ENCODE data around the gene C2CD5. TPM values are rescaled to one million over a fixed set of nuclear protein-coding genes. Genes with fewer than 3 reads are reported as not detected.
"Not testable (repeated sequence)": the region's sequence is repeated elsewhere in the genome, so short reads cannot be mapped to it uniquely, and the experiment has no call there.

Gene C2CD5
- total RNA-seq, 1 experiment from 2014 or later, result 44.6 TPM

GRCh38 chr12:22457085-22457484 is 87.3 kb downstream of the C2CD5 start:
- H3K36me3 ChIP-seq (ENCODE audit: control insufficient read depth, insufficient read depth, low read length), result no peaks in the 10 kb centered on the region
- Mint-ChIP-seq H3K4me3 (ENCODE audit: unreplicated experiment) (no peak overlapping the region), H3K27ac (ENCODE audit: unreplicated experiment) (no peak overlapping the region), H3K27me3 (ENCODE audit: insufficient read depth, unreplicated experiment) (no peaks in the 10 kb centered on the region), H3K36me3 (ENCODE audit: insufficient read depth, unreplicated experiment) (no peaks in the 10 kb centered on the region), H3K9me3 (ENCODE audit: unreplicated experiment) (no peaks in the 10 kb centered on the region), H3K4me1 (ENCODE audit: low read depth, unreplicated experiment) (no peaks in the 10 kb centered on the region)
- H3K27me3 ChIP-seq (replicated peaks; ENCODE audit: control insufficient read depth, insufficient read depth, low read length), result no peaks in the 10 kb centered on the region
- DNase-seq, result no peak
- CTCF ChIA-PET, result no interaction called here
- TF ChIP-seq CTCF (IDR thresholded peaks at IDR 0.05; ENCODE audit: insufficient read depth in 1 of 2, low read depth in 1 of 2, low read length in 1 of 2, severe bottlenecking in 1 of 2, unreplicated experiment in 1 of 2), result no peak
- H3K9me3 ChIP-seq, result no peaks in the 10 kb centered on the region
- no peaks in the 10 kb centered on the region for H3K4me1 ChIP-seq
- POLR2A ChIA-PET, result no interaction called here
- BruUV-seq (replicated peaks), result no TSS peak
- intact Hi-C loops (cut with micrococcal nuclease; ENCODE audit: unreplicated experiment), result no loop called here
- H3K4me3 ChIP-seq (ENCODE audit: low read depth, low read length), result no peak overlapping the region

GRCh38 chr12:22453511-22453910 is 90.8 kb downstream of the C2CD5 start:
- no TSS peak for BruUV-seq (replicated peaks)
- TF ChIP-seq CTCF (IDR thresholded peaks at IDR 0.05; ENCODE audit: insufficient read depth in 1 of 2, low read depth in 1 of 2, low read length in 1 of 2, severe bottlenecking in 1 of 2, unreplicated experiment in 1 of 2), result no peak
- ChIA-PET CTCF (no interaction called here), POLR2A (no interaction called here)
- no peaks in the 10 kb centered on the region for H3K27me3 Mint-ChIP-seq (ENCODE audit: insufficient read depth, unreplicated experiment)
- H3K4me1 ChIP-seq, result no peaks in the 10 kb centered on the region
- no peaks in the 10 kb centered on the region for H3K36me3 Mint-ChIP-seq (ENCODE audit: insufficient read depth, unreplicated experiment)
- H3K9me3 Mint-ChIP-seq (ENCODE audit: unreplicated experiment), result no peaks in the 10 kb centered on the region
- no peak overlapping the region for H3K4me3 Mint-ChIP-seq (ENCODE audit: unreplicated experiment)
- no peaks in the 10 kb centered on the region for H3K9me3 ChIP-seq
- H3K27ac Mint-ChIP-seq (ENCODE audit: unreplicated experiment), result no peak overlapping the region
- no peaks in the 10 kb centered on the region for H3K4me1 Mint-ChIP-seq (ENCODE audit: low read depth, unreplicated experiment)
- intact Hi-C loops (cut with micrococcal nuclease; ENCODE audit: unreplicated experiment), result no loop called here
- no peak overlapping the region for H3K4me3 ChIP-seq (ENCODE audit: low read depth, low read length)
- H3K27me3 ChIP-seq (replicated peaks; ENCODE audit: control insufficient read depth, insufficient read depth, low read length), result no peaks in the 10 kb centered on the region
- H3K36me3 ChIP-seq (ENCODE audit: control insufficient read depth, insufficient read depth, low read length), result no peaks in the 10 kb centered on the region
- DNase-seq, result no peak

- intact Hi-C loops (cut with micrococcal nuclease; ENCODE audit: unreplicated experiment), result no loop called here
- no peaks in the 10 kb centered on the region for H3K36me3 Mint-ChIP-seq (ENCODE audit: insufficient read depth, unreplicated experiment)
- CTCF ChIA-PET, result no interaction called here
These were observed 97.1 kb downstream of the C2CD5 start for GRCh38 chr12:22447223-22447622.

GRCh38 chr12:22444317-22444665 is 100.1 kb downstream of the C2CD5 start:
- BruUV-seq (replicated peaks); H3K4me3 Mint-ChIP-seq (ENCODE audit: unreplicated experiment); H3K36me3 ChIP-seq (ENCODE audit: control insufficient read depth, insufficient read depth, low read length); H3K4me1 ChIP-seq; H3K27ac Mint-ChIP-seq (ENCODE audit: unreplicated experiment); H3K9me3 ChIP-seq; H3K9me3 Mint-ChIP-seq (ENCODE audit: unreplicated experiment); H3K4me1 Mint-ChIP-seq (ENCODE audit: low read depth, unreplicated experiment); H3K36me3 Mint-ChIP-seq (ENCODE audit: insufficient read depth, unreplicated experiment); H3K27me3 Mint-ChIP-seq (ENCODE audit: insufficient read depth, unreplicated experiment); H3K4me3 ChIP-seq (ENCODE audit: low read depth, low read length); POLR2A ChIA-PET; H3K27me3 ChIP-seq (replicated peaks; ENCODE audit: control insufficient read depth, insufficient read depth, low read length): not testable (repeated sequence)
- intact Hi-C loops (cut with micrococcal nuclease; ENCODE audit: unreplicated experiment), result loop anchor here (5.0 kb wide), 3 partner anchors 212 to 837 kb away; no protein-coding TSS in a partner anchor
- CTCF ChIA-PET, result interaction anchor here (1.3 kb wide), 2 partner anchors 343 to 362 kb away, joined by 4 to 14 read pairs; no protein-coding TSS in a partner anchor
- peak in 1 of 2 experiments; percentile 17 for DNase-seq

More at GRCh38 chr12:22447223-22447622, 97.1 kb downstream of the C2CD5 start:
- BruUV-seq (replicated peaks), result no TSS peak
- H3K4me1 Mint-ChIP-seq (ENCODE audit: low read depth, unreplicated experiment), result no peaks in the 10 kb centered on the region
- H3K27ac Mint-ChIP-seq (ENCODE audit: unreplicated experiment), result no peak overlapping the region
- H3K4me3 ChIP-seq (ENCODE audit: low read depth, low read length), result no peak overlapping the region
- H3K36me3 ChIP-seq (ENCODE audit: control insufficient read depth, insufficient read depth, low read length), result no peaks in the 10 kb centered on the region
- POLR2A ChIA-PET, result no interaction called here
- no peaks in the 10 kb centered on the region for H3K27me3 ChIP-seq (replicated peaks; ENCODE audit: control insufficient read depth, insufficient read depth, low read length)
- no peaks in the 10 kb centered on the region for H3K9me3 Mint-ChIP-seq (ENCODE audit: unreplicated experiment)
- no peak overlapping the region for H3K4me3 Mint-ChIP-seq (ENCODE audit: unreplicated experiment)
- TF ChIP-seq CTCF (IDR thresholded peaks at IDR 0.05; ENCODE audit: insufficient read depth in 1 of 2, low read depth in 1 of 2, low read length in 1 of 2, severe bottlenecking in 1 of 2, unreplicated experiment in 1 of 2), result no peak
- no peaks in the 10 kb centered on the region for H3K9me3 ChIP-seq
- no peaks in the 10 kb centered on the region for H3K4me1 ChIP-seq
- no peak for DNase-seq
- no peaks in the 10 kb centered on the region for H3K27me3 Mint-ChIP-seq (ENCODE audit: insufficient read depth, unreplicated experiment)
